ENCODE results near the gene RPS6KA1. TPM values are rescaled to one million over a fixed set of nuclear protein-coding genes. Genes with fewer than 3 reads are reported as not detected.
A peak's percentile ranks its signal among the peaks of the same experiment; 100 is the strongest.

RPS6KA1 gene
- total and polyA plus RNA-seq, 3 donors from 2014 or later = 14.9 to 24.2 (median 15.6) TPM

GRCh38 chr1:26553942-26554682 lies 24.6 kb downstream of the RPS6KA1 start:
- 86 to 96% methylated on average over 14 of the region's 14 CpGs for WGBS, 2 donors
- H3K4me3 ChIP-seq = no peak overlapping the region
- no peak for DNase-seq
- no peaks in the 10 kb centered on the region for H3K27me3 ChIP-seq
- H3K36me3 ChIP-seq (ENCODE audit: low read depth, missing control alignments) = no peaks in the 10 kb centered on the region
- peaks cover 20% of the 10 kb centered on the region for H3K4me1 ChIP-seq
- TF ChIP-seq POLR2A (IDR thresholded peaks at IDR 0.05) (no peak), CTCF (IDR thresholded peaks at IDR 0.05) (no peak)
- H3K27ac ChIP-seq = no peak overlapping the region
- no peaks in the 10 kb centered on the region for H3K9me3 ChIP-seq
- intact Hi-C loops (cut with DNase I; ENCODE audit: low total_unique reads) = no loop called here

- Histone ChIP-seq H3K27me3 (no peaks in the 10 kb centered on the region), H3K9me3 (no peaks in the 10 kb centered on the region), H3K4me1 (peaks cover 20% of the 10 kb centered on the region), H3K4me3 (no peak overlapping the region), H3K36me3 (ENCODE audit: low read depth, missing control alignments) (no peaks in the 10 kb centered on the region), H3K27ac (peak overlapping the region in 1 of 2 donors; percentile 56)
- TF ChIP-seq CTCF (IDR thresholded peaks at IDR 0.05) = no peak
- TF ChIP-seq POLR2A (IDR thresholded peaks at IDR 0.05) = no peak
- 94 to 95% methylated on average over 9 to 10 of the region's 10 CpGs for WGBS, 2 donors
- intact Hi-C loops (cut with DNase I; ENCODE audit: low total_unique reads) = no loop called here
- no peak for DNase-seq
Observed at GRCh38 chr1:26554781-26555180, 25.2 kb downstream of the RPS6KA1 start.

- H3K36me3 ChIP-seq (ENCODE audit: low read depth, missing control alignments) = no peaks in the 10 kb centered on the region
- WGBS, 2 donors = 54% methylated on average over 11 of the region's 11 CpGs; no CpG with 5 or more reads in 1 of the 2 donors
- peaks cover 20% of the 10 kb centered on the region for H3K4me1 ChIP-seq
- no peak overlapping the region for H3K4me3 ChIP-seq
- H3K27ac ChIP-seq = peak overlapping the region; percentile 55 to 56
- DNase-seq = peak; percentile 71
- no peaks in the 10 kb centered on the region for H3K27me3 ChIP-seq
- no peak for TF ChIP-seq POLR2A (IDR thresholded peaks at IDR 0.05)
- TF ChIP-seq CTCF (IDR thresholded peaks at IDR 0.05) = no peak
- intact Hi-C loops (cut with DNase I; ENCODE audit: low total_unique reads) = no loop called here
- no peaks in the 10 kb centered on the region for H3K9me3 ChIP-seq
Observed at GRCh38 chr1:26555550-26555981, 26.0 kb downstream of the RPS6KA1 start.

- H3K4me3 ChIP-seq = no peak overlapping the region
- H3K9me3 ChIP-seq = no peaks in the 10 kb centered on the region
- no peaks in the 10 kb centered on the region for H3K36me3 ChIP-seq (ENCODE audit: low read depth, missing control alignments)
- TF ChIP-seq POLR2A (IDR thresholded peaks at IDR 0.05) (no peak), CTCF (IDR thresholded peaks at IDR 0.05) (no peak)
- peak overlapping the region; percentile 27 to 56 for H3K27ac ChIP-seq
- intact Hi-C loops (cut with DNase I; ENCODE audit: low total_unique reads) = no loop called here
- H3K27me3 ChIP-seq = no peaks in the 10 kb centered on the region
- 20 to 61% methylated on average over 1 to 2 of the region's 2 CpGs for WGBS, 2 donors
- DNase-seq = peak; percentile 22
- peaks cover 20% of the 10 kb centered on the region for H3K4me1 ChIP-seq
Observed at GRCh38 chr1:26556111-26556510, 26.6 kb downstream of the RPS6KA1 start.

- Histone ChIP-seq H3K4me1 (peaks cover 20% of the 10 kb centered on the region), H3K27ac (peak overlapping the region; percentile 27 to 56), H3K36me3 (ENCODE audit: low read depth, missing control alignments) (no peaks in the 10 kb centered on the region), H3K9me3 (no peaks in the 10 kb centered on the region), H3K4me3 (no peak overlapping the region), H3K27me3 (no peaks in the 10 kb centered on the region)
- TF ChIP-seq POLR2A (IDR thresholded peaks at IDR 0.05) (no peak), CTCF (IDR thresholded peaks at IDR 0.05) (no peak)
- no peak for DNase-seq
- intact Hi-C loops (cut with DNase I; ENCODE audit: low total_unique reads) = no loop called here
- 70 to 89% methylated on average over 9 to 14 of the region's 14 CpGs for whole genome bisulfite sequencing, 2 donors
Observed at GRCh38 chr1:26557008-26557407, 27.4 kb downstream of the RPS6KA1 start.

All from testis (tissue), 3 donors.